ENCODE measurements around the gene OR2M3. TPM values are rescaled to one million over a fixed set of nuclear protein-coding genes. Genes with fewer than 3 reads are reported as not detected.

Gene OR2M3
- not detected for polyA plus RNA-seq (2013, experiment 1 of 2)
- polyA plus RNA-seq (2013, experiment 2 of 2) = not detected

GRCh38 chr1:248196965-248197364 is at the start of gene OR2M3:
TSS of gene OR2M3 (plus strand) at chr1:248197265. CDS start at chr1:248203068, 5,803 bp downstream.
- H3K9me3 ChIP-seq (ENCODE audit: control insufficient read depth, low read length) = peaks cover 26% of the 10 kb centered on the region
- H3K4me3 ChIP-seq (ENCODE audit: extremely low read depth, insufficient read depth, low read length, poor library complexity, severe bottlenecking) = no peak within 1 kb of the TSS
- no peak within 1 kb of the TSS for H3K27ac ChIP-seq (ENCODE audit: low read depth, low read length, severe bottlenecking)
- no peaks in the 10 kb centered on the region for H3K36me3 ChIP-seq (ENCODE audit: control insufficient read depth, insufficient read depth, low read length)
- no CpG with 5 or more reads among the region's 4 CpGs for WGBS, 2 experiments (ENCODE audit: insufficient coverage in 2 of 2)
- no peaks in the 10 kb centered on the region for H3K4me1 ChIP-seq (ENCODE audit: control insufficient read depth, insufficient read depth, low read length, poor library complexity, severe bottlenecking)

DNA sequence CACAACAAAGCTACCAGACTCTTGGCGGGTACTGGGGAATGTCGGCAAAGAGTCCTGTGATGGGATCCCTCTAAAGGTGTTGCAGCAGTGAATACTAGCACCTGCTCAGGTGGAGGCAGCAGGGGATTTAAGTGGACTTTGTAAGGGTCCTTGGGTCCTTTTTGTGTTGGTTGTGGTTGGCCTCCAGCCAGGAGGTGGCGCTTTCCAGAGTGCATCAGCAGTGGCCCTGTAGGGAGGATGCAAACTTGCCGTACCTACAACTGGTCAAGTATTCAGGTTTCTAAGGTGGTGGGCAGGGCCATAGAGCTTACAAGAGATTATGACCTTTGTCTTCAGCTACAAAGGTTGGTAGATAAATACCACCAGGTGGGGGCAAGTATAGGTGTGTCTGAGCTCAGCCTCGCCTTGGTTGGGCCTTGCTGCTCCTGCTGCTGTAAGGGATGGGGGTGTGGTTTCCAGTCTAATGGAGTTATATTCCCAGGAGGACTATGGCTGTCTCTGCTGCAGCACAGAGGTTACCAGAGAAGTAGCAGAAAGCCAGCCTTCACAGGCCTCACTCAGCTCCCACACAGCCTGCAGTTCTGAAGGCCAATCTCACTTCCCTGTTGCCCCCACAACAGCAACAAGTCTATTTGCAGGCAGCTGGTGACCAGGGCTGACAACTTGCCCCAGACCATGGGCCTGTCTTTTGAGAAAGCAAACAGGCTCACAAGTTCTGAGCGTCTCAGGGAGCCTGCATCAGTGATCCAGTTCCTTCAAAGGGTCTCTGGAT is 44.8 kb upstream of the OR2M3 start:
- WGBS, 2 experiments (ENCODE audit: insufficient coverage in 2 of 2) = 73 to 76% methylated on average over 5 to 6 of the region's 6 CpGs
- no peaks in the 10 kb centered on the region for H3K4me1 ChIP-seq (ENCODE audit: control insufficient read depth, insufficient read depth, low read length, poor library complexity, severe bottlenecking)
- no peaks in the 10 kb centered on the region for H3K36me3 ChIP-seq (ENCODE audit: control insufficient read depth, insufficient read depth, low read length)
- no peak overlapping the region for H3K4me3 ChIP-seq (ENCODE audit: extremely low read depth, insufficient read depth, low read length, poor library complexity, severe bottlenecking)
- H3K27ac ChIP-seq (ENCODE audit: low read depth, low read length, severe bottlenecking) = no peak overlapping the region
- peaks cover 43% of the 10 kb centered on the region for H3K9me3 ChIP-seq (ENCODE audit: control insufficient read depth, low read length)

DNA sequence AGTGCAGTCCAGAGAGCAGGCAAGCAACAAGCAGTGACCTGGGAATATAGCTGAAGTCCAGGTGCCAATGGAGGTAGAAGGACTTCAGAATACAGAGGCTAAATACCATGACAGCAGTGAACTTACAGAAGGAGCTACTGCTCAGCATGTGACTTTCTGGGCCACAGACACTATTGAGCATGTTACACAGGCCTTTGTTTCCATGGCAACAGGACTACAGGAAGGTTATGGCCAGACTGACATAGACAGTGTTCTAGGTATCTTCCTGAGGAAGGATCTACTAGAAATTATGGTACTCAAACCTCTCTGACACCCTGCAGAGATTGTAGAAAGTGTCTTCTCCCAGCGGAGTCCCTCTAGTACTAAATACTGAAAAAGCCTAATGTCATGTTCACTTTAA is 41.1 kb upstream of the OR2M3 start:
- Histone ChIP-seq H3K36me3 (ENCODE audit: control insufficient read depth, insufficient read depth, low read length) (no peaks in the 10 kb centered on the region), H3K4me1 (ENCODE audit: control insufficient read depth, insufficient read depth, low read length, poor library complexity, severe bottlenecking) (no peaks in the 10 kb centered on the region), H3K27ac (ENCODE audit: low read depth, low read length, severe bottlenecking) (no peak overlapping the region), H3K9me3 (ENCODE audit: control insufficient read depth, low read length) (peaks cover 45% of the 10 kb centered on the region), H3K4me3 (ENCODE audit: extremely low read depth, insufficient read depth, low read length, poor library complexity, severe bottlenecking) (no peak overlapping the region)
- no CpG with 5 or more reads among the region's 1 CpG for WGBS, 2 experiments (ENCODE audit: insufficient coverage in 2 of 2)

DNA sequence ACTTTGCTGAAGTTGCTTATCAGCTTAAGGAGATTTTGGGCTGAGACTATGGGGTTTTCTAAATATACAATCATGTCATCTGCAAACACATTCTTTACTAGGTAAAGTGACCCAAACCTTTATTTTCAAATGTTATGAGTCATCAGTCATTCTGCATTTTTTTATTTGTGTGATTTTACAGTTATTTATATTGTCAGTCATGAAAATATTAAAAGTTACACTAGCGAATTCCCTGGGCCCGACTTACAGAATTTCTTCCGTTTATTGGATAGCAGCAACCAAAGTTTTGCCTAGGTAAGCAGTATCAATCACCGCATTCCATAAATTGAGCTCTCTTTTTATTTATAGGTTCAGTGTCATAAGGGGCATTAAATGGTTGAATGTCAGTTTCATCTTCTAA is 38.3 kb upstream of the OR2M3 start:
- no peaks in the 10 kb centered on the region for H3K4me1 ChIP-seq (ENCODE audit: control insufficient read depth, insufficient read depth, low read length, poor library complexity, severe bottlenecking)
- no peaks in the 10 kb centered on the region for H3K36me3 ChIP-seq (ENCODE audit: control insufficient read depth, insufficient read depth, low read length)
- H3K27ac ChIP-seq (ENCODE audit: low read depth, low read length, severe bottlenecking) = no peak overlapping the region
- H3K9me3 ChIP-seq (ENCODE audit: control insufficient read depth, low read length) = peaks cover 43% of the 10 kb centered on the region
- WGBS, 2 experiments (ENCODE audit: insufficient coverage in 2 of 2) = 100% methylated on average over 1 of the region's 4 CpGs; no CpG with 5 or more reads in 1 of the 2 experiments
- H3K4me3 ChIP-seq (ENCODE audit: extremely low read depth, insufficient read depth, low read length, poor library complexity, severe bottlenecking) = no peak overlapping the region

- Histone ChIP-seq H3K4me1 (ENCODE audit: control insufficient read depth, insufficient read depth, low read length, poor library complexity, severe bottlenecking) (no peaks in the 10 kb centered on the region), H3K4me3 (ENCODE audit: extremely low read depth, insufficient read depth, low read length, poor library complexity, severe bottlenecking) (no peak overlapping the region), H3K27ac (ENCODE audit: low read depth, low read length, severe bottlenecking) (no peak overlapping the region), H3K36me3 (ENCODE audit: control insufficient read depth, insufficient read depth, low read length) (no peaks in the 10 kb centered on the region), H3K9me3 (ENCODE audit: control insufficient read depth, low read length) (peaks cover 30% of the 10 kb centered on the region)
- WGBS, 2 experiments (ENCODE audit: insufficient coverage in 2 of 2) = 72 to 77% methylated on average over 11 to 12 of the region's 12 CpGs
Observed at GRCh38 chr1:248164031-248164430, 33.0 kb upstream of the OR2M3 start.

GRCh38 chr1:248165186-248165585 is 31.9 kb upstream of the OR2M3 start:
- Histone ChIP-seq H3K4me3 (ENCODE audit: extremely low read depth, insufficient read depth, low read length, poor library complexity, severe bottlenecking) (no peak overlapping the region), H3K36me3 (ENCODE audit: control insufficient read depth, insufficient read depth, low read length) (no peaks in the 10 kb centered on the region)
- WGBS, 2 experiments (ENCODE audit: insufficient coverage in 2 of 2) = 81 to 86% methylated on average over 9 to 11 of the region's 14 CpGs

DNA sequence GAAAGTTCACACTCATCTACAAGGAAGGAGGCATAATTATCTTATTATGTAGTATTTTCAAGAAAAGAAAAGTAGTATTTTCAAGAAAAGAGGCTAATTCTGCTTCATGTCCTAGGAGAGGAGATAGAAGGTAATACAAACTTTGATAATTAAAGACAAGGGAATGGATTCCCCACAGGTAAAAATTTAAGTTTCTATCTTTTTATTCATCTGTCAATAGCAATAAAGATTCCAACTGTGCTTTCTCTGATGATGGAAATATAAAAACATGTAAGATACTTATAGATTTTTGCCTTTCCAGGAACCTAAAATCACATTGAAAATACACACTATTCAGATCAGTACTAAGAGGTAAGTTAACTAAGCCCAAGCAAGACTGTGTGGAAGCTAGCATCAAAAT is 22.5 kb upstream of the OR2M3 start, which contains the start of gene OR2M2:
TSS of gene OR2M2 (plus strand) at position 301 of the 400 bp plus-strand sequence. CDS start 5,165 bp downstream, outside the sequence.
- Histone ChIP-seq H3K9me3 (ENCODE audit: control insufficient read depth, low read length) (peaks cover 30% of the 10 kb centered on the region), H3K4me3 (ENCODE audit: extremely low read depth, insufficient read depth, low read length, poor library complexity, severe bottlenecking) (no peak within 1 kb of the TSS), H3K36me3 (ENCODE audit: control insufficient read depth, insufficient read depth, low read length) (no peaks in the 10 kb centered on the region), H3K27ac (ENCODE audit: low read depth, low read length, severe bottlenecking) (no peak within 1 kb of the TSS), H3K4me1 (ENCODE audit: control insufficient read depth, insufficient read depth, low read length, poor library complexity, severe bottlenecking) (no peaks in the 10 kb centered on the region)

More at GRCh38 chr1:248165186-248165585, 31.9 kb upstream of the OR2M3 start:
- H3K27ac ChIP-seq (ENCODE audit: low read depth, low read length, severe bottlenecking) = no peak overlapping the region
- H3K9me3 ChIP-seq (ENCODE audit: control insufficient read depth, low read length) = peaks cover 18% of the 10 kb centered on the region
- no peaks in the 10 kb centered on the region for H3K4me1 ChIP-seq (ENCODE audit: control insufficient read depth, insufficient read depth, low read length, poor library complexity, severe bottlenecking)

DNA sequence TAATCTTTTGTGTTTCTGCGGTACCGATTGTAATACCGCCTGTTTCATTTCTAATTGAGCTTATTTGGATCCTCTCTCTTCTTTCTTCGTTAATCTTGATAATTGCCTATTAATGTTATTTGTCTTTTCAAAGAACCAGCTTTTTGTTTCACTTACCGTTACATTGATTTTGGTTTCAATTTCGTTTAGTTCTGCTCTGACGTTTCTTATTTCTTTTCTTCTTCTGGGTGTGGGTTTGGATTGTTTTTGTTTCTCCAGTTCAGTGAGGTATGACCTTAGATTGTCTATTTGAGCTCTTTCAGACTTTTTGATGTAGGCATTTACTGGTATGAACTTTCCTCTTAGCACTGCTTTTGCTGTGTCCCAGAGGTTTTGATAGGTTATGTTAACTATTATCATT is 13.1 kb upstream of the OR2M3 start:
- no peaks in the 10 kb centered on the region for H3K4me1 ChIP-seq (ENCODE audit: control insufficient read depth, insufficient read depth, low read length, poor library complexity, severe bottlenecking)
- no peak overlapping the region for H3K27ac ChIP-seq (ENCODE audit: low read depth, low read length, severe bottlenecking)
- H3K9me3 ChIP-seq (ENCODE audit: control insufficient read depth, low read length) = peaks cover 47% of the 10 kb centered on the region
- no peak overlapping the region for H3K4me3 ChIP-seq (ENCODE audit: extremely low read depth, insufficient read depth, low read length, poor library complexity, severe bottlenecking)
- no peaks in the 10 kb centered on the region for H3K36me3 ChIP-seq (ENCODE audit: control insufficient read depth, insufficient read depth, low read length)
- WGBS, 2 experiments (ENCODE audit: insufficient coverage in 2 of 2) = 0% methylated on average over 2 of the region's 7 CpGs; no CpG with 5 or more reads in 1 of the 2 experiments

GRCh38 chr1:248187363-248187762 is 9.7 kb upstream of the OR2M3 start:
- WGBS, 2 experiments (ENCODE audit: insufficient coverage in 2 of 2) = 0 to 100% methylated on average over 1 of the region's 3 CpGs
- Histone ChIP-seq H3K4me3 (ENCODE audit: extremely low read depth, insufficient read depth, low read length, poor library complexity, severe bottlenecking) (no peak overlapping the region), H3K36me3 (ENCODE audit: control insufficient read depth, insufficient read depth, low read length) (no peaks in the 10 kb centered on the region), H3K9me3 (ENCODE audit: control insufficient read depth, low read length) (peaks cover 52% of the 10 kb centered on the region), H3K27ac (ENCODE audit: low read depth, low read length, severe bottlenecking) (no peak overlapping the region), H3K4me1 (ENCODE audit: control insufficient read depth, insufficient read depth, low read length, poor library complexity, severe bottlenecking) (no peaks in the 10 kb centered on the region)

- Histone ChIP-seq H3K9me3 (ENCODE audit: control insufficient read depth, low read length) (peaks cover 54% of the 10 kb centered on the region), H3K36me3 (ENCODE audit: control insufficient read depth, insufficient read depth, low read length) (no peaks in the 10 kb centered on the region), H3K4me3 (ENCODE audit: extremely low read depth, insufficient read depth, low read length, poor library complexity, severe bottlenecking) (no peak overlapping the region), H3K27ac (ENCODE audit: low read depth, low read length, severe bottlenecking) (no peak overlapping the region), H3K4me1 (ENCODE audit: control insufficient read depth, insufficient read depth, low read length, poor library complexity, severe bottlenecking) (no peaks in the 10 kb centered on the region)
- 83% methylated on average over 8 of the region's 11 CpGs for WGBS, 2 experiments (ENCODE audit: insufficient coverage in 2 of 2)
Observed at GRCh38 chr1:248189026-248189425, 8.0 kb upstream of the OR2M3 start.

GRCh38 chr1:248194117-248194516 is 2.9 kb upstream of the OR2M3 start:
- Histone ChIP-seq H3K4me3 (ENCODE audit: extremely low read depth, insufficient read depth, low read length, poor library complexity, severe bottlenecking) (no peak overlapping the region), H3K36me3 (ENCODE audit: control insufficient read depth, insufficient read depth, low read length) (no peaks in the 10 kb centered on the region), H3K4me1 (ENCODE audit: control insufficient read depth, insufficient read depth, low read length, poor library complexity, severe bottlenecking) (no peaks in the 10 kb centered on the region), H3K9me3 (ENCODE audit: control insufficient read depth, low read length) (peaks cover 34% of the 10 kb centered on the region), H3K27ac (ENCODE audit: low read depth, low read length, severe bottlenecking) (no peak overlapping the region)
- WGBS, 2 experiments (ENCODE audit: insufficient coverage in 2 of 2) = 29 to 88% methylated on average over 1 of the region's 1 CpG

Measured in mesodermal cell (in vitro differentiated cells).